Left forelimb (tissue), 1 donor: Measurements from ENCODE around the gene ZNF552.
A peak's percentile ranks its signal among the peaks of the same experiment; 100 is the strongest.
"Not testable (repeated sequence)": the region's sequence is repeated elsewhere in the genome, so short reads cannot be mapped to it uniquely, and the experiment has no call there.

Experiments
- DNase-seq: peaks from one replicate; pipeline ENCODE4 v3.0.0-alpha.2; 2018; ENCODE audit warnings: low spot score

Gene ZNF552

DNA sequence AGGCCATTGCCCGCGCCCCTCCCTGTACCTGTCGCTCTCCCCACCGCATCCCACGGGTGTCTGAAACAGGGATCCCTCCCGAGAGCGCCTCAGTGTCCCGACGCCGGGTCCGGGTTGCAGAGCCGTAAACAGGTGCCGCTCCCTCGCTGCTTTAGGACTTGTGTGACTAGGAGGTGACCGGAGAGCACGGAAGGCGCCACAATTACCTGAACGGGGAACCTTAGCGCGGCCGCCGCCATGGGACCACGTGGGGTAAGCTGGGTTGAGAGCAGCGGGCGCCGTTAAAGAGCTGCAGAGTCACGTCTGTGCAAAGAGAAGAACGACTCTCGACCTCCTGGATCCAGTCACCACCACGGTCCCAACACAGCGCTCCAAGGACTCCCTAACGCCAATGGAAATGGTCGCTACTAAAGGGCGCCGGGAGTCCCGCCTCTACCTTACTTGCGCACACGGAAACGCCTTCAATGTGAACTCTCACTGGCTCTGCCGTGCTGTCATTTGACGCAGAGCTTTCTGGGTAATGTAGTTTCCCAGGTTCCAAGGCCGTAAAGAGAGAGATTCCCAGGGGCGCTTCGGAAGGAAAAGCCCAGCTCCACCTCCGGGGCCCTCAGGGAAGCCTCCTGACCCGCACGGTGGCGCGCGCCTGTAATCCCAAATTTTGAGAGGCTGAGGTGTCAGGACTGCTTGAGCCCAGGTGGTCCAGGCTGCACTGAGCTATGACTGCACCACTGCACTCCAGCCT, at the start of gene ZNF552:
Gene ZNF552 (minus strand): TSS at position 409 of the 742 bp plus-strand sequence. CDS start 170 bp downstream, at position 239.
- DNase-seq: peak; percentile 85

- not testable (repeated sequence) for DNase-seq
These were observed 47.6 kb upstream of the ZNF552 start for GRCh38 chr19:57862351-57862750.

DNA sequence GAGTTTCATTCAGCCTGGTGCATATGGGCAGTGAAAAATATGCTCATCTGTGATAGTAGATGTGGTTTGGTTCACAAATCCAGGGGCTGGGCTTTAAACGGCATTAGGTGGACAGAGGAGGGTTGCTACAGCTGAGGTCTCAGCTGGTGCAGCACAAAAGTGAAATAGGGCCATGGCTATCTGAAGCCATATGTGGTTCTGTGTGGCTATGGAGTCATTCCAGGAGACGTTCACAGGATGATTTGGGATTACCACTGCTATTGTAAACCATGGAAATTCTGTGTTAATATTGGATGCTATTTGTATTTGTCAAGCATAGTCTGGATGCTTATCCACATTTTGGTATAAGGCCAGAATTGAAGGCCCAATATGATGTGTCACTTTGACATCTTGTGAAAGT, 39.4 kb upstream of the ZNF552 start:
- DNase-seq: not testable (repeated sequence)

DNA sequence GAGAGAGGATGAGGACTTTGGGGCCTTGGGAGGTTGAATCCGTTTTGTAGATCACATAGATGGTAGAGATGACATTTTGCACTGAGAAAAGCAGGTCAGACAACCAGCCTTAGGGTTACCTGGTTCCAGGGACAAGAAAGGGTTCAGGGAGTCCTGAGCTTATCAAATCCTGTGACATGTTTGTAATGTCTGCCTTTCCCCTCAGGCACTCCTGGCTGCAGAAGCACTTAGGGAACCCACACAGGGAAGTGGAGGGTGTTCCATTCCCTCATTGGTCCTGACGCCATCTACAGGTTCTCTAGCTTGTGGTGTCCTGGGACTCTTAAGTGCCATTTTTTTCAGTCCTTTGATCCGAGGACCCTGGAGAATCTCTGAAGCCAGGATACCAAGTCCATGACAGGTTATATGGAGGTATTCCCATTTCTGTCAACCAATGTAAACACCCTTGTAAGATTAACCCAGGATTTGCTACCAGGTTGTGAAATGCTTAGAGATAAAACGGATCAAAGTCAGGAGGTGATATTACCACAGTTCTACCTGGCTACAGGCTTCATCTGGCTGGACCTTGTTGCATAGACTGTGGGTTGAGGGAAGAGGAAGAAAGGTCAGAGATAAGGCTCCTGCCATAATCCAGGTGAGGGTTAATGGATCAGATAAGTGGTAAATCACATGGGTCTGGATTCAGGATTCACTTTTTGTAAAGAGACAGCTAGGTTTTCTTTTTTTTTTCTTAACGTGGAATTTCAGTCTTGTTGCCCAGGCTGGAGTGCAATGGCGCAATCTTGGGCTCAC, 37.3 kb upstream of the ZNF552 start:
- not testable (repeated sequence) for DNase-seq

DNA sequence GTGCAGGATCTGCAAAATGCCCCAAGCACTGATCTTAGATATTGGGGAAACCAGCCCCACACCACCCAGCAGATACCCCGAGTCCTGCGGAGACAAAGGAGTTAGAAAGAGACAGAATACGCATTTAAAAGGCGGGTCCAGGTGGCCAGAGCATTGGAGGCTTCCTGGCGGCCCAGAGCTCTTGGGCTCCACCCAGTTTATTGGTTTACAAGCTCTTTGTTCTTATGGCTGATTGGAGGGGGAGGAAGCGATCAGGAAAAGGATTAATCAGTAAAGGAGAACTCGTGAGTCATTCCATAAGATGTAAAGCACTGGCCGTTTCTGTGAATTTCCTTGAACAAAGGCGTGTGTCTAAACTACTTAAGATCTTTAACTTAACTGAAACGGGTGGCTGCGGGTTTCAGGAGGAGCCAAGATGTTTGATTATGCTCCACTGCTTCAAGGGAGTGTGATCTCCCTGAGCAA, 35.9 kb upstream of the ZNF552 start:
- DNase-seq: no peak

- DNase-seq: peak; percentile 73
These were observed 35.2 kb upstream of the ZNF552 start, which contains the start of gene ZNF587 for GRCh38 chr19:57849666-57850473. Gene ZNF587 (plus strand): TSS chr19:57849859. CDS start chr19:57850039, 180 bp downstream.

DNA sequence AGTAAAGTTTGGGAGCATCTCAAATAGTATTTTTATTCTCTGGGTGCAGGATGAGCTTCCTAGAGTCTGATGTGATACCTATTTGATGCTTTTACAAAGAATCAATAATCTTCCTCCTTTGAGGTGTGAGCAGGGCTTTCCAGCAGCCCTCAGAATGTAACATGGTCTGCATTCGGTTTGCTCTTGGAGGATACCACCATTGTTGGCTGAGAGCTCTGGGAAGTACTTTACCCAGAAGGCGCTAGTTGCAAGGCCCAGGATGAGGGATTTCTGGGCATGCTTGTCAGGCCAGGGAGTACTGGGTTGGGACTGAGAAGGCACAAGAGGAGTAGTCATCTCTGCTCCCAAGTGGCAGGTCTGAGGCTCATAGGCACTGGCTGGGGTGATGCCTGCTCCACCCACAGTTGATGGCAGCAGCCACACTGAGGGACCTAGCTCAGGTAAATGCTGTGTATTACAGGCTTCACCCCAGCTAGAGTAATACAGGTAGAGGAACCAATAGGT, 34.5 kb upstream of the ZNF552 start:
- DNase-seq: not testable (repeated sequence)

DNA sequence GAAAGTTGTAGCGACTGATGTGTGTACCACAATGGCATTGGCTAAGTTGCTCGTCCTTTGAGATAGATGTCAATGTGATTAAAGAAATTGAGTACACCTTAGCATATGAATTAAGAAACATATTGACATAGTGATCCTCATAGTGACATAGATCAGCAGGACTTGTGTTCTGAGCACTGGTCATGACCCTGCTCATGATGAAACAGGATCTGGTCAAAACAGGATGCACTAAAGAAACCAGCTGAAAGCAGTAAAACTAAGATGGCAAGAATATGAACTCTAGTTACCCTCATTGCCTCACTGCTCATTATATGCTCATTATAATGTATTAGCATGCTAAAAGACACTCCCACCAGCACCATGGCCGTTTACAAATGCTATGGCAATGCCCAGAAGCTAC, 32.5 kb upstream of the ZNF552 start:
- not testable (repeated sequence) for DNase-seq

- DNase-seq: no peak
These were observed 26.5 kb upstream of the ZNF552 start for GRCh38 chr19:57841122-57841763.

GRCh38 chr19:57838622-57839191, 24.0 kb upstream of the ZNF552 start:
- DNase-seq: not testable (repeated sequence)

- DNase-seq: not testable (repeated sequence)
These were observed 22.3 kb upstream of the ZNF552 start for GRCh38 chr19:57836991-57837390.

GRCh38 chr19:57830071-57830602, 15.4 kb upstream of the ZNF552 start, which contains the start of gene ZNF587B:
Gene ZNF587B (plus strand): TSS chr19:57830299. CDS start chr19:57830529, 230 bp downstream.
- DNase-seq: peak; percentile 76

DNA sequence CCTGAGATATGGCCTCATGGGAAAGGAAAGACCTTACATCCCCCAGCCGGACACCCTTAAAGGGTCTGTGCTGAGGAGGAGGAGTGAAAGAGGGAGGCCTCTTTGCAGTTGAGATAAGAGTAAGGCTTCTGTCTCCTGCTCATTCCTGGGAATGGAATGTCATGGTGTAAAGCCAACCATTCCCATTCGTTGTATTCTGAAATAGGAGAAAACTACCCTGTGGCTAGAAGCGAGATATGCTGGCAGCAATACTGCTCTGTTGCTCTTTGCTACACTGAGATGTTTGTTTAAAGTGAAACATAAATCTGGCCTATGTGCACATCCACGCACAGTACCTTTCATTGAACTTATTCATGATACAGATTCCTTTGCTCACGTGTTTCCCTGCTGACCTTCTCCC, 14.6 kb upstream of the ZNF552 start:
- no peak for DNase-seq

GRCh38 chr19:57825511-57825910, 10.8 kb upstream of the ZNF552 start:
- DNase-seq: no peak

- DNase-seq: not testable (repeated sequence)
These were observed 8.9 kb upstream of the ZNF552 start for GRCh38 chr19:57823608-57824007.

GRCh38 chr19:57823155-57823554, 8.4 kb upstream of the ZNF552 start:
- DNase-seq: not testable (repeated sequence)

DNA sequence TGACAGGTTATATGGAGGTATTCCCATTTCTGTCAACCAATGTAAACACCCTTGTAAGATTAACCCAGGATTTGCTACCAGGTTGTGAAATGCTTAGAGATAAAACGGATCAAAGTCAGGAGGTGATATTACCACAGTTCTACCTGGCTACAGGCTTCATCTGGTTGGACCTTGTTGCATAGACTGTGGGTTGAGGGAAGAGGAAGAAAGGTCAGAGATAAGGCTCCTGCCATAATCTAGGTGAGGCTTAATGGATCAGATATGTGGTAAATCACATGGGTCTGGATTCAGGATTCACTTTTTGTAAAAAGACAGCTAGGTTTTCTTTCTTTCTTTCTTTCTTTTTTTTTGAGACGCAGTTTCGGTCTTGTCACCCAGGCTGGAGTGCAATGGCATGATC, 6.8 kb upstream of the ZNF552 start:
- DNase-seq: not testable (repeated sequence)

DNA sequence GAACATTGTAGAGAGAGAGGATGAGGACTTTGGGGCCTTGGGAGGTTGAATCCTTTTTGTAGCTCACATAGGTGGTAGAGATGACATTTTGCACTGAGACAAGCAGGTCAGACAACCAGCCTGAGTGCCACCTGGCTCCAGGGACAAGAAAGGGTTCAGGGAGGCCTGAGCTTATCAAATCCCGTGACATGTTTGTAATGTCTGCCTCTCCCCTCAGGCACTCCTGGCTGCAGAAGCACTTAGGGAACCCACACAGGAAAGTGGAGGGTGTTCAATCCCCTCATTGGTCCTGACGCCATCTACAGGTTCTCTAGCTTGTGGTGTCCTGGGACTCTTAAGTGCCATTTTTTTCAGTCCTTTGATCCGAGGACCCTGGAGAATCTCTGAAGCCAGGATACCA, 6.4 kb upstream of the ZNF552 start:
- DNase-seq: not testable (repeated sequence)

DNA sequence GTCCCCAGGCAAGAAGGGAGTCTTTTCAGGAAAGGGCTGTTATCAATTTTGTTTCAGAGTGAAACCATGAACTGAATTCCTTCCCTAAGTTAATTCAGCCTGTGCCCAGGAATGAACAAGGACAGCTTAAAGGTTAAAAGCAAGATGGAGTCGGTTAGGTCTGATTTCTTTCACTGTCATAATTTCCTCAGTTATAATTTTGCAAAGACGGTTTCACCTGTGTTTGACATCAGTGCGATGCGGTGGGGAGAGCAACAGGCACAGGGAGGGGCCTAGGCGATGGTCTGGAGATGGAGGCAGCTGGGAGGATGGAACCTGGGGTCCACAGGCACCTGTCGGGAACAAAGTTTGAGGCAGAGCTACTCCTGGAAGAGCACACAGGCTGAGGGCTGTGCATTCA, 5.9 kb upstream of the ZNF552 start:
- DNase-seq: no peak

DNA sequence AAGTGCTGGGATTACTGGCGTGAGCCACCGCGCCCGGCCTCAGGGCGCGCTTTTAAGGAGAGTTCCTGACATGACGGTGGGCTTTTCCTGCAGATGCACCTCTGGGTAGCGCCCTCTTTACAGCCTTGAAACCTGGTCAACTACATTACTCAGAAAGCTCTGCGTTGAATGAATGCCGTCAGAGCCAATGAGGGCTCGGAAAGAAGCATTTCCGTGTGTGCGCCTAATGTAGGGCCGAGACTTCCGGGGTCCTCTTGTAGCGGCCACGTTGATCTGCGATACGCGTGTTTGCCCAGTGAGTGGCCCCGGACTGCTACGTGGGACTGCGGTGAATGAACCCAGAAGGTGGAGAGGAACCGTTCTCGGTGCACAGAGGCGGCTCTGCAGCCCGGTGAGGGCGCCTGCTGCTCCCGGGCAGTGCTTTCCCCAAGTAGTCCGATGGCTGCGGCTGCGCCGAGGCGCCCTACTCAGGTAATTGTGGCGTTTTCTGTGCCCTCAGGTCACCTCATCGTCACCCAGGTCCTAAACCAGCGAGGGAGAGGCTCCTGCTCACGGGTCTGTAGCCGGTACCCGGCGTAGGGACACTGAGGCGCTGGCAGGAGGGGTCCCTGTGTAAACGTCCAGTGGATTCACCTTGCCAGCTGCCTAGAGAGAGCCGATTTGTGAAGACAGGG, 4.9 kb upstream of the ZNF552 start:
- DNase-seq: peak; percentile 86
